IPS DF 4.7 (cell line): ENCODE results near the gene TBX19.

Source experiments
- DNase-seq: peaks from one replicate; pipeline ENCODE4 v3.0.0-alpha.2; 2013; ENCODE audit warnings: low spot score; ENCODE audit errors: extremely low read depth

The TBX19 gene

DNA sequence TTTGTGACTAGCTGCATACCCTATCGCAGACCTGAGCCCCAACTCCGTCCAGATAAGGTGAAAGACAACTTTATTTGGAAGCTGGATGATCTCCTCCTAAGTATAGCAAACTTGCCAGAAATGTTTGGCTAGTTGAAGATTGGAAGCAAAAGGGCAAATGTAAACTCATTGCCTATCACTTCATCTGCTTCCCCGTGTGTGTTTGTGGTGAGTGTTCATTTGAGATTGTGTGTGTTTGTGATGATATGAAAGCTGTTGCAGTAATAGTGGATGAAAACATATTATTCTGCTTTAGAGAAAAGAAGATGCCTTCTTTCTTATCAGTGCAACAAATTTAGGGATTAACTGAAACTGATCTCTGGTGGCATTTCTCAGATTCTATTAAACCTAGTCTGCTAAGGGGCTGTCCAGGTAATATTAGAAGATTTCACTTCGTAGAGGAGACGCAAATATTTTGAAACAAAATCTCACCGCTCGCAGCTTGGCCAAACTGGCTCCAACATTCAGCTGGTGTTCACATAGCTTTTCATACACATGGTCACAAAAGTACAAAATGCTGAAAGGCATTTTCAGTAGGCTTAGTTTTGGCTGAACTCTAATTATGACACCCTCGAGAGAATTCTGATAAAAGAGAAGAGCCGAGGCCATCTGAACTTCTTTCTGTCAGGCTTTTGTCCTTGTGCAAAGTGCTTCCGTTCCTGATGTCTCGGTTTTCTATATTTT is 1.1 kb downstream of the TBX19 start:
- DNase-seq, result no peak

DNA sequence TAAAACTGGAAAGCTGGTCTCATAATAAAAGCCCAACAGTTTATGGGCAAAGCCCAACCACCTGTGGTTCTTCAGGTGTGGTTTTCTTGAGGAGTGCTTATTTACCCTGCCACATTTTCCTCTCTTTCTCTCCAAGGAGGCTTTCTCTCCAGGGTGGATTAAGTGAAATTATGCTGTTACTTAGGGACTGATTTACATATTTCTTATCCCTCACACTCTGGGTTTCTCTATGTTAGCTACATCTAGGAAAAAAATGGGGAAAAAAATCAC is 4.8 kb downstream of the TBX19 start:
- no peak for DNase-seq

DNA sequence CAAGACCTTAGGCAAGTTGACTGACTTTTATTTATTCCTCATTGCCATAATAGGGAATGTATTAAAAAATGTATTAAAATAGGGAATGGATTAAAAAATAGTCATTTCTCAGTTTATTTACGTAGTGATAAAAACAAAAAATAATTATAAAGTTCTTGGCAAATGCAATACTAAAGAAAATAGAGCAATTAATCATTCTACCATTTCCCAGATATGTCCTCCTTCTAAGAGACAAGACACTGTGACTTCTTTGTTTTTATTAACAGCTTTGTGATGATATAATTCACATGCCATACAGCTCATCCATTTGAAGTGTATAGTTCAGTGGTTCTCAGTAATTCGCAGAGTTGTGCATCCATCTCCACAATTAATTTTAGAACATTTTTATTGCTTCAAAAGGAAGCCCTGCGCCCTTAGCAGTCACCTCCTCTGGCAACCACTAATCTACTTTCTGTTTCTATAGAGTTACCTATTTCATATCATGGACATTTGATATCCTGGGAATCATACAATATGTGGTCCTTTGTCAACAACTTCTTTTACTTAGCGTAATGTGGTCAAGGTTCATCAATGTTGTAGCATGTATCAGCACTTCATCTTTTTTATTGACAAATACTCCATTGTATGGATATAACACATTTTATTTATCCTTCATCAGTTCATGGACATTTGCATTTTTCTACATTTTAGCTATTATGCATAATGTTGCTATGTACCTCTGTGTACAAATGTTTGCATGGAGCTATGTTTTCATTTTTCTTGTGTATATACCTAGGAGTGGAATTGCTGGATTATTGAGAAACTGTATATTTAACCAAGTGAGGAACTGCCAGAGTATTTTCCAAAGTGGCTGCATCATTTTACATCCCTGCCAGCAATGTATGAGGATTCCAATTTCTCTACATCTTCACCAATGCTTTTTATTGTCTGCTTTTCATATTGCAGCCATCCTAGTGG is 5.6 kb downstream of the TBX19 start:
- DNase-seq, result no peak

DNA sequence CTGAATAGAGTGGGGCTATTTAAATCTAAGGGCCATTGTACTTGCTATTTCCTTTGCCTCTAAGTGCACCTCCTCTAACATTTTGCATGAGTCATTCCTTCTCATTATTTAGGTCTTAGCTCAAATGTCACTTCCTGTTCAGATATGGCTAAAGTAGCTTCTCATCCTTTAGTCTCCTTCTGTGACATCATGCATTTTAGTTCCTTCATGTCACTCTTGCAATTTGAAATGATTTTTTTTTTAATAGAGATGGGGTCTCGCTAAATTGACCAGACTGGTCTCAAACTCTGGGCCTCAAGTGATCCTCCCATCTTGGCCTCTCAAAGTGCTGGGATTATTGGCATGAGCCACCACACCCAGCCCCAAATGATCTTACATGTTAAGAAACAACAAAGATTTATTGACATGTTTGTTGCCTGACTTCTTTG is 6.6 kb downstream of the TBX19 start:
- no peak for DNase-seq

DNA sequence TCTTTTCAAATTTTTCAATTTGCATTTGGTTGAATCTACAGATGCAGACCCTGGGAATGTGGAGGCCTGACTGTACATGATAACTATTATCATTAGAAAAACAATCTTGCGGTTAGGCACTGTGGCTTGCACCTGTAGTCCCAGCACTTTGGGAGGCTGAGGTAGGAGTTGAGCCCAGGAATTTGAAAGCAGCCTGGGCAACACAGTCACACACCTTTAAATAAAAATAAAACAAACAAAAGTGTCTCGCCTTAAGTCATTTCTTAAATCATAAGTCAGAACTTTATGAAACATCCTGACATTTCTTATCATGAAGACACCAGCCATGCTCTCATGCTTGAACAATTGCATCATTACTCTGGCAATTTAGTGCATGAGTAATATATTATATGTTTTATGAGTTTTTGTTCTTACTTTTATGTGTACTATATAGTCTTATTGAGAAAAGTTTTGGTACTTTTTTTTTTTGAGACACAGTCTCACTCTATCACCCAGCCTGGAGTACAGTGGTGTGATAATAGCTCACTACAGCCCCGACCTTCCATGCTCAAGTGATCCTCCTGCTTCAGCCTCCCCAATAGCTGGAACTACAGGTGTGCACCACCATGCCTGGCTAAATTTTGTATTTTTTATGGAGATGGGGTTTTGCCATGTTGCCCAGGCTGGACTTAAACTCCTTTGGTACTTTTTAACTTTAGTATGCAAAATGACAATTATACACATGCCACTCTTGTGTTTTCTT is 7.8 kb downstream of the TBX19 start:
- no peak for DNase-seq

DNA sequence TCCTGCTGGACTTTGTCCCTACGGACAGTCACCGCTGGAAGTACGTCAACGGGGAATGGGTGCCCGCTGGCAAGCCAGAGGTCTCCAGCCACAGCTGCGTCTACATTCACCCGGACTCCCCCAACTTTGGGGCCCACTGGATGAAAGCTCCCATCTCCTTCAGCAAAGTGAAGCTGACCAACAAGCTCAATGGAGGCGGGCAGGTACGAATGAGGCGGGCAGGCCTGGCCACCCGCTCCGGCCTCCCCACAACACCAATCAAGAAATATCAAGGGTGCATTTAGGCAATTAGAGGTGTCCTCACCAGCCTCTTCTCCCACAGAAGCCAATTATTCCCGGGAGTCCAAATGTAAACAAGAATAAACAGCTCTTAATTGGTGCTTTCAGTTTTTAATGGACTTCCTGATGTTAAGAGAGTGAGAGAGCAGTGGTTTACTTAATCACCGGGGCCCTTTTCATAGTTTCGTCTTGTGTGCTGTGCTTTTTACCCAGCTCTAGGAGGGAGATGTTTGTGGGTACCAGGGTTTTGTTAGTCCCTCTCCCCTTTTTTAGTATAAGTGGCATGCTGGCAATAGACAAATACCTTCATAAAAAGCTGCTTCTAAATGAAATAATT is 10.7 kb downstream of the TBX19 start:
- DNase-seq, result no peak

DNA sequence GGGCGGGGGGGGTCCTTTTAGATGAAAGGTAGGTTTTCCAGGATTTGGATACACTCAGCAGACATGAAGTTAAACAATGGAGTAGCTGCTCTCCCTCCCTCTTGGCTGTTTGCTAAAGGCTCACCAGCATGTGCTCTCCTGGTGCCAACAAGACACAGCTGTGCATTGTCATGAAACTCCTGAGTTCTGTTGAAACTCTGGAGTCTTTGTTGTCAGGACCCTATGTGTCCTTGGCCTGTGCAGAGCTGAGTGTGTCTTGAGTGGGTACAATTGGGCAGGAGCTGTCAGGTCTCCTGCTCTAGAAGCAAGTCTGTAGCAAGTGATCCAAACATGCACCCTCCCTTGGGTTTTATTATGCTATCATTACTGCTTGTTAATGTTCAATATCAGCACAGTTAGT is 12.7 kb downstream of the TBX19 start:
- DNase-seq, result no peak

DNA sequence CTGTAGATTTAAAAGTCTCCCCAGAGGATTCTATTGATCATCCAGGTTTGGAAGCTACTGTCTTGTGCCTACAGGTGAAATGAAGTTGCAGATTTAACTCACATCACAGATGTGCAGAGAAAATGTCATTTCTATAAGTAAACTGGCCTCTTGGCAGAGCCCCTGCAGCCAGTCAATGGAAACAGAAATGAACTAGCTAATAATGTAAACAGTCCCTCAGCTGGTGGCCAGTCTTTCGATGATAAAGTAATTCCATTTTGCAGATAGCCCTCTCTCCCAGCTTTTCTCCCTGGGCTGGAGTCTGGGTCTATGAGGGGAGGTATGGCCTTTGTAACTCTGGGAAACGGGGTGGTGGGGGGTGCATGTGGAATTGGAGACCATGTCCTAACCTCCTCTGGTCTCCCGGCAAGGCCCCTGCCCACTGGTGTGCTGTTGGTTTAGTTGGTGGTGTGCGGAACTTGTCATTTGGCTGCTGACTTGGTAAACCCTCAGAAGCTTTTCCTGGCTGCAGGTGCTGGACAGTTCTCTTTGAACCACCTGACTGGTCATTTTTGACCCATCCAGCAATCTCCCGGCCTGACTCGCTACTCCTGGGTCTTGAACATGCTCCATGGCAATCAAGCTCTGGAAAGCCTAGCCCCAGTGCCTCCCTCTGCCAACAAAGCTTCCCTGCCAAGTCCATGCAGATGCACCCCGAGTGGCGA is 14.9 kb downstream of the TBX19 start:
- DNase-seq, result no peak

DNA sequence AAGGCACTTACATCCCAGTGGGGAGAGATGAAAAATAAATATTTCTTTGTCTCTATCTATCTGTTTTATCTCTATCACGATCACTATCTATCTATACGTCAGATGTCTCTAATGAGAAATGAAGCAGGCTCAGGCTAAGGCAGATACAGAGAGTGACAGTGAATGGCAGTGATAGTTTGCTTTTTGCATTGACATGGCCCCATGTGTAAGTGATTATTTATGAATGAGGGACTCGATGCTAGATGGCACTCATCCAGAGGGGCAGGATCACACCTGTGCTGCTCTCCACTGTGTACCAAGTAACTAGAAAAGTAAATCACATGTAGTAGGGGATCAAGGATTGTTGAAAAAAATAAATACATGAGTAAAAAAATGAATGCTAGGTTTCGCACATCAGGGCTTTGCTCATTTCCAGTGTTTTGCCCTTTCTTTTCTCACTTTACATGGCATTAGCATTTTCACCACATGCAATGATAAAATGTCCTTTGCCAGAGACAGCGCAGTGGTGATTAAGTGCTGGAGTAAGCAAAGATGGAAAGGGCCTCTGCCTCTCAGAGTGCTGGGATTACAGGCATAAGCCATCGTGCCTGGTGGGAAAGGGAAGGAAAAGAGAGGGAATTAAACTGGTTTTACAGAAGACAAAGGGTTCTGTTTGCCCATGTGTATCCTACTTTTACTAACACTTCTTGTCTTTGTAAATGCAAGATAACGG is 16.5 kb downstream of the TBX19 start:
- DNase-seq, result no peak

DNA sequence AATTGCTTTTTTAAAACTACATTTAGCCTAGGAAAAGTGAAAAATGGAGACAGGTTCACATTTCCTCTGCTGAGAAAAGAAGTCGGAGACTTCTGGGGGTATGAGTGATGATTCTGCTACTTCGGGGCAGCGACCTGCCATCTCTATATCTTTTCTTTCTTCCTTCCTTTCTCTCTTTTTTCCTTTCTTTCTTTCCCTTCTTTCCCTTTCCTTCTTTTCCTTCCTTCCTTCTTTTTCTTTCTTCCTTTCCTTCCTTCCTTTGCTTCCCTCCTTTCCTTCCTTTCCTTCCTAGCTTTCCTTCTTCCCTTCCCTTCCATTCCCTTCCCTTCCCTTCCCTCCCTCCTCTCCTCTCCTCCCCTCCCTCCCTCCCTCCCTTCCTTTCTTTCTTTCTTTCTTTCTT is 17.8 kb downstream of the TBX19 start:
- DNase-seq, result no peak

DNA sequence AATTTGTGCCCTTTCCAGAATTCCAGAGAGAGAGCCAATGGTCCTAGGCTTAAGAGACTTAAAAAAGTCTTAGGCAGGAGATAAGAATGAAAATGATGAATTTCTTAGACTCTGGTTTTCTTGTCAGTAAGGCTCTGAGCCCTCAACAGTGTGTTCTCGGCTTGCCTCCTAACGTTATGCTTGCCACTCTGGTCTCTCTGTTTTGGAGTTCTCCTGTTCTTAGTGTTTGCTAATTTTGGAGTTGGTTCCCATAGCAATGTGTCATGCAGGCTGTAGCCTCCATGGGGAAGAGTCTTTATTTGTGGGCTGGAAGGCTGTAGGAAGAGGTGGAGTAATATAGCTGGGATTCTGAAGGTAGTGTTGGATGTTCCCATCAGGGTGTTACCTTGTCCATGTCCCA is 19.9 kb downstream of the TBX19 start:
- DNase-seq, result no peak

DNA sequence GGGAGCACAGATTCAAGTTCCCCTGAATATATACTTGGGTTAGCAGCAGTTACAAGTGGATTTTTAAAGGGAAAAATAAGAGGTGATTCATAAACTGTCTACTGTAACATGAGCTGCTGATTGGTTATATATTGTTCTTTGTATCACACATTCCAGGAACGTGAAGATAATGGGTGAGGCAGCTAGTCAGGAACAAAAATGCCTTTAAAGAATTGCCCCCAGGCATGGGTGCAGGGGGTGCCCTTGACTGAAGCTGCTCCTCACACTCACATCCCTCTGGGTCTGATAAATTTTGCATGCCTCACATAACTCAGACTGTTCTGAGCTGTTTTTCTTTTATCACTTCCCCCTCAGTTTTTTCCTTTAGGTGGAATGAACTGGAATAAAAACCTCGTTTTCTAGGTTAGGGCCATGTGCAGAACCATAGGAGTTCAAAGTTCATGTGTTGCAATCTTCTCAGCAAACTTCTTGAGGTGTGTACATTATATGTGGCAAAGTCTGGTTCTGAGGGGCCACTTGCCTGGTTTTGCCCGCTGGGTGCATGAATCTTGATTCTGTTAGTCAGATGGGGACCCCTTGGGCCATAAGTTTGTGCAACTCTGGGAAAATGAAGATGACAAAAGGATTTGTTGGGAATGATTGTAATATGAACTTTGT is 21.1 kb downstream of the TBX19 start:
- DNase-seq, result no peak

DNA sequence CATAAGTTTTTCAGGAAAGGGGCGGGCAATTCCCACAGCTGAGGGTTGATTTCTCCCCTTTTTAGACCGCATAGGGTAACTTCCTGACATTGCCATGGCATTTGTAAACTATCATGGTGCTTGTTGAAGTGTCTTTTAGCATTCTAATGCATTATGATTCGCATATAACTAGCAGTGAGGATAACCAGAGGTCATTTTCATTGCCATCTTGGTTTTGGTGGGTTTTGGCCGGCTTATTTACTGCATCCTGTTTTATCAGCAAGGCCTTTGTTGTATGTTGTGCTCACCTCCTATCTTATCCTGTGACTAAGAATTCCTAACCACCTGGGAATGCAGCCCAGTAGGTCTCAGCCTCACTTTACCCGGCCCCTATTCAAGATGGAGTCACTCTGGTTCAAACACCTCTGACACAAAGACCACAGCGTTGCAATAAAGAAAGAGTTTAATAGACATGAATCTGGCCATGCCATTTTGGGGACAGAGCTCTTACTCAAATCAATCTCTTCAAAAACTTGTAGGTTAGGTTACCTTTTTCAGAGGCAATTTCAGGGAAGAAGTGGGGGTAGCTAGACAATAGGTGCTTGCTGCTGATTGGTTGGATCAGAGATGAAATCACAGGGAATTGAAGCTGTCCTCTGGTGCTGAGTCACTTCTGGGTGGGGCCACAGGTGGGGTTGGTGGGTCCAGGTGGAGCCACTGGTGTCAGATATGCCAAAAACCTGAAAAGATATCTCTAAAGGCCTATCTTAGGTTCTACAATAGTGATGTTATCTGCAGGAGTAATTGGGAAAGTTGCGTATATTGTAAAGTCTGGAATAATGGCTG is 23.3 kb downstream of the TBX19 start:
- DNase-seq, result no peak

DNA sequence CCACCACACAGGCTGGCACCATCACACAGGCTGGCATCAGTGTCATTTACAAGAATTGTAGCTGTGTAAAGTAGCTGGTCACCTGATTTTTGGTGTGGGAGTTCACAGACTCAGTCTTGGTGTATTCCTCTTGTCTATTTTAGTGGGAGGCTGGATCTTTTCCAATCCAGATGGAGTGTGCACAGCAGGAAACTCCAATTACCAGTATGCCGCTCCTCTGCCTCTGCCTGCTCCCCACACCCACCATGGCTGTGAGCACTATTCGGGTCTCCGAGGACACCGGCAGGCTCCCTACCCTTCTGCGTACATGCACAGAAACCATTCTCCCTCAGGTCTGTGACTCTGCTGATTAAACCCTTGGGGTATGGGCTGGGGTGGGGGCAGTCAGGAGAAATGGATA is 24.2 kb downstream of the TBX19 start:
- DNase-seq, result no peak

DNA sequence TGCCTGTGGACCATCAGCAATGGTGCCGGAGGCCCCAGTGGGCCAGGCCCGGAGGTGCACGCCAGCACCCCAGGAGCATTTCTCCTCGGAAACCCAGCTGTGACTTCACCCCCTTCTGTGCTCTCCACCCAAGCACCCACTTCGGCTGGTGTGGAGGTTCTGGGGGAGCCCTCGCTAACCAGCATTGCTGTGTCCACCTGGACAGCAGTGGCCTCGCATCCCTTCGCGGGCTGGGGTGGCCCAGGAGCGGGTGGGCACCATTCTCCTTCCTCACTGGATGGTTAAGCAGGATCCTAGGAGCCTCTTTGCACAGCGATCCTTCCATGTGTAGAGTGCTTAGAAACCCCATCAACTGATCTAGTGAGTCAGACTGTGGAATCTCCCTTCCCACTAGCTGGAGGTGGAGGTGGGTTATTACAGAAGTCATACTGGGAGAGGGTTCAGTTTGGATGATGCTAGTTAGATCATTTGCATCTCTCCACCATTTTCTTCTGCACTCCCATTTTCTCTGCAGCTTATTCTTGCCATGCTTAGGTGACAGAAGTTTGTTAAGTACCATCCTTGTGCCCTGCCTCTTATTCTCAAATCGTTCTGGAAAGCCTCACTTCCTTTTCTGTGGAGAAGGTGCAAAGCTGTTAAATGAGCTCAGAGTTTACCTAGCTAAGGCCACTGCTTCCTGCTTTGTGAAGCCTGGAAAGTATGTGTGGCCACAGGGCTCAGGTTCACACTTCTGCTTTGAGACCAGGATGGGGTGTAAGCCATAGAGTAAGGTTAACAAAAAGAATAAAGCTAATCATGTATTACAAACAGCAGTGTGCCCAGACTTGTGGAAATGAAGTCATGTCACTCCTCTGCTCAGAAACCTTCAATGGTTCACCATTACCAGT is 32.3 kb downstream of the TBX19 start:
- DNase-seq, result no peak

DNA sequence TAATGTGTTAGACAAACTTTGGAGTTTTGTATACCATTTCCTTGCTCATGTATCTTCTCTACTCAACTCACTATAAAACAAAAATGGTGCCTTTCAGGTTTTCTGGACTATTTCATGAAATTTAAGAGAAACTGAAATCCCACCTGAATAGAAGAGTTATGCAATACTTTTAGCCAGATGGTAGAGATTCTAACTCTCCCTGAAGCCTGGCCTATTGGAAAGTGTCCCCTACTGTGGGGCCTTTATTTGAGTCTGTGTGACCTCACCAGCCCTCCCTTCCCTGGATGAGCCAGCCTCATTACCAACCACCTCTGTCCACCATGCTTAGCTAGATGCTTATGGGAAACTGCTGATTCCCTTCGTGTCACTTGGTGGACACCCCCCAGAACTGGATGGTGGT is 35.5 kb downstream of the TBX19 start:
- DNase-seq, result no peak

DNA sequence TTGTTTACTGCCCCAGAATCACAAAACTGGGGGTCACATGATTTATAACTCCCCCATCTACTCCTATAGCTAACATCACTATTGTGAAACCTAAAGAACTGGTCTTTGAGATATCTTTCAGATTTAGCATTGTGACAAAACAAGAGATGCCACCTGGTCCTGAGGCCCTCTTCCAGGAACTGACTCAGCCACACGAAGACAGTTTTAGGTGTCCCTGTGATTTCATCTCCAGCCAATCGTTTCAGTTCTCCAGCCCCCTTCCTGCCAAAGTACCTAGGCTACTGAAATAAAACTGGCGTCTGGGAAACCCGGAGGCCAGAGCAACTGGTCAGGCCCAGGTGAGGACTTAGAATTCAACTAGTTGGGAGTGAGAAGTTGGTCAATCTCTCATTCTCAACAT is 36.6 kb downstream of the TBX19 start:
- DNase-seq, result no peak

DNA sequence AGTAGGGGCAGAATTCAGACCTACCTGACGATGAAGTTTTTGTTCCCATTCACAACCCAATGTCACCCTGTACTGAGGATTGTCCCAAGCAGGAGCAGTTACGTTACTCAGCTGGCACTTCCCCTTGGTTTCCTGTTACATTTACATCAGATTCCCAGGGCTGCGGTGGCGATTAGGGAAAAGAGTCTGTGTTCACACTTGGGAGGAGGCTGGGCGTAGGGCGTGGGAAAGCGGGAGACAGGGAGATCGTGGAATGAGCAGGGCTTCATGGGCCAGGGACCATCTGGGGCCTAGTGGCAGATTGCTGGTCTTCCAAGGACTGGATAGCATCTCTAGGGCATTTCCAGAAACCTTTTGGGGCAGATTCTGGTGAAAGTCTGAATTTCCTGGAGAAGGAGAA is 39.0 kb downstream of the TBX19 start:
- no peak for DNase-seq
